Cerebellar cortex (tissue), 1 donor: ENCODE data around the gene RSBN1L.
A peak's percentile ranks its signal among the peaks of the same experiment; 100 is the strongest.

Experiments used
- DNase-seq: peaks from one replicate; pipeline ENCODE4 v3.0.0-alpha.2; 2015; ENCODE audit warnings: low spot score

Gene RSBN1L

DNA sequence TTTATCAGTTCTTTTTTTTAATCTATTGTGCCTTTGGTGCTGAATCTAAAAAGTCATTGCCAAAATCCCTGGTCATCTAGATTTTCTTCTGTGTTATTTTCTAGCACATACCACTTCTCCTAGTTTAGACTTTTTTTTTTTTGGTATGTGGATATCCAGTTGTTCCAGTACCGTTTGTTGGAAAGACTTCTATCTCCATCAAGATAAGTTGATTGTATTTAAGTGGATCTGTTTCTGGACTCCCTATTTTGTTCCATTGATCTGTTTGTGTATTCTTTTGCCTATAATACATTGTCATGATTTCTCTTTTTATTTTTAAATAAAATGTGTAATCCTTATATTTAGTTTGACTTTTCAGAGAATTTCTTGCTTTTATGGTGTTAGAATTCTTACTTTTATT lies 35.5 kb downstream of the RSBN1L start:
- no peak for DNase-seq

DNA sequence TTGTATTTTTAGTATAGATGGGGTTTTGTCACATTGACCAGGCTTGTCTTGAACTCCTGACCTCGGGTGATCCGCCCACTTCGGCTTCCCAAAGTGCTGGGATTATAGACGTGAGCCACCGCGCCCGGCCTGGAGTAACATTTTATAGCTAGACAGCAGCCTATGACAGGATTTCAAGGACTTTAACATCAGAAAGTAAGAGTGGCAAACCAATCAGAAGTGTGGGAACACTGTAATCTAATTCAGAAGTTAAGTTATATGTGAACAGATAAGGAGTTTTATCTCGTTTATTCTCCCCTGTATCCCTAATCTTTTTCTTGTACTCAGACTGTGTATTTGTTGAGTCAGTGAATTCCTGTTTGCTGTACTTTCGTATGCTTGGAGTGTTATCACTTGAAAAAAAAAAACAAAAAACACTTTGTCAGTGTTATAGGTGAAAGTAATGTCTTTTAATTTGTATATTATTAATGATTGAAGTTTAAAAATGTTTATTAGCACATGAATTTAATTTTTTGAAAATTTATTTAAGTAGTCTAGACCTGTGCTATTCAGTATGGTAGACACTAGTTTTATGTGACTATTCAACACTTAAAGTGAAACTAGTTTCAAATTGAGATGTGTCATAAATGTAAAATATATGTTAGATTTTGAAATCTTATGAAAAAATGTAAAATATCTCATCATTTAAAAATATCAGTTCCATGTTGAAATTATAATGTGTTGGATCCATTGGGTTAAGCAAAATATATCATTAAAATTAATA lies 38.6 kb downstream of the RSBN1L start:
- no peak for DNase-seq

DNA sequence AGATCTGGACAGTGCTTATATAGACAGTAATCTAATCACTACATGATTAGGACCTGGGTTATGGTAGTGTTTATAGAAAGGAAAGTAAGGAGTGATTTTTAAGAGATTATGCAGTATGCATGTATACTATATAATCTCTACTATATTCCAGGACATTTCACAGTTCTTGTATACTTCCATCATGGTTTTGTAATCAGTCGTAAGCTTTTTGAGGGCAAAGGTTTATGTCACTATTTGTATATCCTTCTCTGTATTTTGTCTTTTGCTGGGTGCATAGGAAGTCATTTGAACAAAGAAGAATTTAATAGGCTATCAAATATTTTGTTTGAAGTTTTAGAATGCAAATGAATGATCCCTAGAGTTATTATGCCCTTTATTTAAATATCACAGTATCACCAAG lies 39.2 kb downstream of the RSBN1L start:
- DNase-seq: no peak

DNA sequence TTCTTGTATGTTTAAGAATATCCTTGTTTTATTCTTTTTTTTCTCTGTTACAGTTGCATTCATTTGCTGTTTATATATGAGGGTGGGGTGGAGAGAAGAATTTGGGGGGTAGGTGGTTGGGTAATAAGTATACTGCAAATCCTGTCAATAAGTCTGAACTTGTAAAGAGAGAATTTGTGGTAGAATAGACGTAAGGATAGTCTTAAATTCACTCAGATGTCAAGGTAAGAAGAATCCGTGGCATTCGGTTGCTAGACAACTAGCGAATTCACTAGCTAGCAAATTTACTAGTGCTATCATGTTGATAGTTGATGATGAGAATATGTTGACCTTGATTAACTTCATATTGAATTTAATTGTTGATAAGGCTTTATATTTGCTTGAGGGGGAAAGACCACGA lies 40.7 kb downstream of the RSBN1L start:
- no peak for DNase-seq

DNA sequence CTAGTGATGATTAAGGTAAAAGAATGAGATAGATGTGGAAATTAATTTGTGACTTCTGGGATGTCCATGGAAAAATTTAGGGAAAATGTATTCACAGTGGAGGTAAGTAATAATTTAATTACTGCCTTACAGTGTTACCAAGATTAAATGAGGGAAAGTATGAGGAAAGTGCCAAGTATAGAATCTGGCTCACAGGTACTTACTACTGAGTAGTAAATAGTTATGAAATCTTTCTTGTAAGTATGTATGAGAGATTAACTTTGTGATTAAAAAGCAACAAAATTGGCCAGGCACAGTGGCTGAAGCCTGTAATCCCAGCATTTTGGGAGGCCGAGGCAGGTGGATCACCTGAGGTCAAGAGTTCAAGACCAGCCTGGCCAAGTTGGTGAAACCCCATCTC lies 42.1 kb downstream of the RSBN1L start:
- no peak for DNase-seq

DNA sequence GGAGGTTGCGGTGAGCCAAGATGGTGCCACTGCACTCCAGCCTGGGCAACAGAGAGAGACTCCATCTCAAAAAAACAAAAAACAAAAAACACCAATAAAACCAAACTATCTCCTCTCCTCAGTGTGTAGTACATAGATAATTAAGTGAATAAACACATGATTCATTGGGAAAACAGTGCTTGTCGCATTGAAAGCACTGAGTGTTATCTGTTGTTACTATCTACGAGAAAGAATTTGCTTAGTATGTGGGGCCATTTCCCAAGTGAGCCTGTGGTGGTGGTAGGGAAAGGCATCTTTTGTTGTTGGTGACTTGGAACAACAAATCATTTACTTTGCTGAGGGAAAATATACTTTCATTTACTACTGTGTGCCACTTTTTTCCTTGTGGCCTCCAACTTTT lies 42.6 kb downstream of the RSBN1L start:
- no peak for DNase-seq

DNA sequence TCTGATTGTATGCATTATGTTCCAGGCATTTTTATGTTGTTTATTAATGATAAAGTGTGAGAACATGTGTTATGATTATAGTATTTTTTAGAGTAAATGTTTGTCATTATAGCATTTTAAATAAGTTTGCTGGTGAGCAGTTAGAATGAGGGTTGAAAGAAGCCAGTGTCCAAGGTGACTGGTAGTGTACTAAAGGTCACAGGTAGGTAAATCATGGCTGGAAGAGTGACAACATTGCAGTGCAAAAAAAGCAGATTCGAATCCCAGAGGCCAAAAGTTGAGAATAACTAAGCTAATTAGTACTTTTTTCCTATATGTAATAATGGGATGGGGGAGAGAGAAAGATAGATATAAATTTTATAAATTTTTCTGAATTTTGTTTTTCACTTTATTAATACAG lies 44.0 kb downstream of the RSBN1L start:
- DNase-seq: no peak

DNA sequence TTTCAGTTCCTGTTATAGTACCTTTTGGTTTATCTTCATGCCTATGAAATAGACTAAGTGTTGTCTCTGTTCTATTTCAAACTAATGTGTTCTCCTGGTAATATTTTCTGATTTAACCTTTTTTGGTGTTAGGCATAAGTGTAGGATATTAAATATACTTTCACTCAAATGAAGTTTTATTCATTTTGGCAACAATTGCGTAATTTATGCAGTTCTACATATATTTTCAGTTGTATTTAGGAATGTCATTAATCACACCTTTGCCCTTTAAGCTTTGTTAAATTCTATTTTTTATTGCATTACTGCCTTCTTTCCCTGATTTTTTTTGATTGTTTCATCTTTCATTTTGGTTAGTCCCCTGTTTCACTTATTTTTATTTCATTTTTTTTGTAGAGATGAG lies 47.3 kb downstream of the RSBN1L start:
- no peak for DNase-seq

DNA sequence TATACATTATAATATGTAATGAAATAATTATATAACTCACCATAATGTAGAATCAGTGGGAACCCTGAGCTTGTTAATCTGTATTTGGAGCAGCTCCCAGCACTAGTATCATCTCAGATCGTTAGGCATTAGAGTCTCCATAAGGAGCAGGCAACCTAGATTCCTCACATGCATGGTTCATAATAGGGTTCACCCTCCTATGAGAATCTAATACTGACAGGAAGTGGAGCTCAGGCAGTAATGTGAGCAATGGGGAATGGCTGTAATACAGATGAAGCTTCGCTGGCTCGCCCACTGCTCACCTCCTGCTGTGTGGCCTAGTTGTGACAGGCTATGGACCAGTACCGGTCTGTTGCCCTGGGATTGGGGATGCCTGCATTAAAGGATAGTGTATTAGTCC lies 49.5 kb downstream of the RSBN1L start:
- peak; percentile 64 for DNase-seq

DNA sequence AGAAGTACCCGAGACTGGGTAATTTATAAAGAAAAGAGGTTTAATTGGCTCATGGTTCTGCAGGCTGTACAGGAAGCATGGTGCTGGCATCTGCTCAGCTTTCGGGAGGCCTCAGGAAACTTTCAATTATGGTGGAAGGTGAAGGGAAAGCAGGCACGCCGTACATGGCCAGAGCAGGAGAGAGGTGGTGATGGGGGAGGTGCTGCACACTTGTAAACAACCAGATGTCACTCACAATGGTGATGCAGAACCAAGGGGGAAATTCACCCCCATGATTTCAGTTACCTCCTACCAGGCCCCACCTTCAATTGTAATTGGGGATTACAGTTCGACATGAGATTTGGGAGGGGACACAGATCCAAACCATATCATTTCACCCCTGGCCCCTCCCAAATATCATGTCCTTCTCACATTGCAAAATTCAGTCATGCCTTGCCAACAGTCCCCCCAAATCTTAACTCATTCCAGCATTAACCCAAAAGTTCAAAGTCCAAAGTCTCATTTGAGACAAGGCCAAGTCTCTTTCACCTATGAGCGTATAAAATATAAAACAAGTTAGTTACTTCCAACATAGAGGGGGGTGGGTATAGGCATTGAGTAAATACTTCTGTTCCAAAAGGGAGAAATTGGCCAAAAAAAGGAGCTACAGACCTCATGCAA lies 50.0 kb downstream of the RSBN1L start:
- DNase-seq: no peak

DNA sequence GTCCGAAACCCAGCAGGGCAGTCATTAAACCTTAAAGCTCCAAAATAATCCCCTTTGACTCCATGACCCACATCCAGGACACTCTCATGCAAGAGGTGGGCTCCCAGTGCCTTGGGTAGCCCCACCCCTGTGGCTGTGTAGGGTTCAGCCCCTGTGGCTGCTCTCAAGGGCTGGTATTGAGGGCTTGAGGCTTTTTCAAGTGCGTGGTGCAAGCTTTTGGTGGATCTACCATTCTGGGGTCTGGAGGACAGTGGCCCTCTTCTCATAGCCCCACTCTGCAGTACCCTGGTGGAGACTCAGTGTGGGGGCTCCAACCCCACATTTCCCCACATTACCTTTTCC lies 50.5 kb downstream of the RSBN1L start:
- no peak for DNase-seq

DNA sequence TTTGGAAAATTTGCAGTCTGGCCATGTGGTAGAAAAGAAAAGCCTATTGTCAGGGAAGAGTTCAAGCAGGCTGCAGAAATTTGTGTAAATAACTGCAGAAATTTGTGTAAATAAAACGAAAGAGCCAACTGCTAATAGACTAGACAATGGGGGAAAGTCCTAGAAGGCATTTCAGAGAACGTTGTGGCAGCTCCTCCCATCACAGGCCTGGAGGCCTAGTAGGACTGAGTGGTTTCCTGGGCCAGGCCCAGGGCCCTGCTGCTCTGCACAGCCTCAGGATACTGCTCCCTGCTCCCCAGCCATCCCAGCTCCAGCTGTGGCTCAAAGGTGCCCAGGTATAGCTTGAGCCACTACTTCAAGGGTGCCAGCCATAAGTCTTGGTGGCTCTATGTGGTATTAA lies 50.9 kb downstream of the RSBN1L start:
- DNase-seq: no peak

DNA sequence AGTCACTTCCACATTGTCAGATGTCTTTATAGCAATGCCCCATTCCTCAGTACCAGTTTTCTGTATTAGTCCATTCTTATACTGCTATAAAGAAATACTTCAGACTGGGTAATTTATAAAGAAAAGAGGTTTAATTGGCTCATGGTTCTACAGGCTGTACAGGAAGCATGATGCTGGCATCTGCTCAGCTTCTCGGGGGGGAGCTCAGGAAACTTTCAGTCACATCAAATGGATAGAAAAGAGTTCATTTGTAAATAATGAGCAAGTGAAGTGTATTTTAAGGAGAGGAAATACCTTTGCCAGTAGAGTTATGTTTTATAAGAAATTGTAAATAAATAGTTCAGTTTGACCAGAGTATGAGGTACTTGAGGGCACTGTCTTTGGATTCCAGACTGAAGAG lies 51.5 kb downstream of the RSBN1L start:
- DNase-seq: no peak

DNA sequence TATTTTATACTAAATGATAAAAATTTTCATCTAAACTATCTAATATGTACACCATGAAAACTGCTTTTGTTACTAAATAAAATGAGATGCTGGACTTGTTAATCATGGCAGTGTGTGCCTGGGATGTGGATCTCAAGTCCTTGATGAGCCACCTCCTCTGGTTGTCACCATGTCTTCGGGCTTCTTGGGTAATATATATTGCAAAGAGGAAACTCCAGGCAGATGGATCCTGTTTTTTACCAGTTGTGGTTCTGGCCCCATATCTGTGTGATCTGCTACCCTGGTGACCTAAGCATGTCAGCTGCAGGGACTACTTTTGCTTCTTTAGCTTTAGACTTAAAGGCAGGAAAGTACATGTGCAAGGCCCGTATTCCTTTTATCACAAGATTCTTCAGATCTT lies 55.8 kb downstream of the RSBN1L start:
- DNase-seq: no peak

DNA sequence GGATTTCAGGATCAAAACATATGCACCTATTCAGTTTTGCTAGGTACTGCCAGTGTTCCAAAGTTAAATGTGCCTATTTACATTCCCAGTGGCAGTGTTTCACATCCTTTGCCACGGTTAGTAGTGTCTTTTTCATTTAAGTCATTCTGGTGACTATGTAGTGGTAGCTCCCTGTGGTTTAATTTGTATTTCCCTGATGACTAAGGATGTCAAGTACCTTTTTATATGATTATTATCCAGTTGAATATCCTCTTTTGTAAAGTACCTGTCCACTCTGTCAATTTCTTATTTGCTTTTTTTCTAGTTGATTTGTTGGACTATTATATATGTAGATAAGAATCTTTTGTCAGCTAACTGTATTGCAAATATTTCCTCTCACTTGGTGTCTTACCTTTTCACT lies 56.9 kb downstream of the RSBN1L start:
- DNase-seq: no peak

DNA sequence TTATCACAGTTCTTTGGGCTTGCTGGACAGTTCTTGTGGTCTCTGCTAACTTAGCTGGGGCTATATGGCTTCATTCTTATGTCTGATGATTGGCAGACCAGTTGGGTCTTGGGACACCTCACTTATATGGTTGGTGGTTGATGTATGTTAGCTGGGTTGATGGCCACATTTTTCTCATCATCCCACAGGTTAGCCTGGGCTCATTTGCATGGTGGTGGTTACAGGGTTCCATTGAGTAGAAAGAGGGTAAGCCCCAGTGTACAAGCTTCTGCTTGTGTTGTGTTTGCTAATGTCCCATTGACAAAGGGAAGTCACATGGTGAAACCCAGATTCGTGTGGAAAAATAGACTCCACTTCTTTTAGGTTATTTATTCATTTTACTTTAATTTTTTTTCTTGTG lies 61.3 kb downstream of the RSBN1L start:
- no peak for DNase-seq

DNA sequence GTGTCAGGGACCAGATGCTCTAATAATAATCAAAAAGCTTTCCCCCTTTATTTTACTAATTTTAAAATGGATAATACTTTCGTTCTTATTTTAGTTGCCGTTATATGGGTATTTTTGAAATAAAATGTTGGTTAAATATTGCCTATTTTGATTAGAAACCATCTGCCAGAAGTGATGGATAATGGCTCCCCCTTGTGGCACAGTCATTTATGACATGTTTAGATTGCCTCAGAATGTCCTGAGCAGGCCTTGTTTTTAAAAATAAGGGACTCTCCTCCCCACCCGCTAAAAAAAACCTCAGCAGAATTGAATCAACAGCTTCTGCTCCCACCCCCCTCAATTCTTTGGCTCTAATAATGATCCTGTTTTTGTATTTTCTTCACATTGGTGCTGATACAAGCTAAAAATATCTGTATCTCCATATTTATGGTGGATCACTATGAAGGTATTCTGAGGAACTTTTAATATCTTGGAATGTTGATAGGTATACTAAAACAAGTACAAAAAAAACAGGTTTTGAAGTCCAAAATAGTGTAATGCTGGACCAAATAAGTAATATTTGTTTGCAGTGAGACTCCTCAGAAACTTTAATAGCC lies 63.1 kb downstream of the RSBN1L start:
- DNase-seq: peak; percentile 86

DNA sequence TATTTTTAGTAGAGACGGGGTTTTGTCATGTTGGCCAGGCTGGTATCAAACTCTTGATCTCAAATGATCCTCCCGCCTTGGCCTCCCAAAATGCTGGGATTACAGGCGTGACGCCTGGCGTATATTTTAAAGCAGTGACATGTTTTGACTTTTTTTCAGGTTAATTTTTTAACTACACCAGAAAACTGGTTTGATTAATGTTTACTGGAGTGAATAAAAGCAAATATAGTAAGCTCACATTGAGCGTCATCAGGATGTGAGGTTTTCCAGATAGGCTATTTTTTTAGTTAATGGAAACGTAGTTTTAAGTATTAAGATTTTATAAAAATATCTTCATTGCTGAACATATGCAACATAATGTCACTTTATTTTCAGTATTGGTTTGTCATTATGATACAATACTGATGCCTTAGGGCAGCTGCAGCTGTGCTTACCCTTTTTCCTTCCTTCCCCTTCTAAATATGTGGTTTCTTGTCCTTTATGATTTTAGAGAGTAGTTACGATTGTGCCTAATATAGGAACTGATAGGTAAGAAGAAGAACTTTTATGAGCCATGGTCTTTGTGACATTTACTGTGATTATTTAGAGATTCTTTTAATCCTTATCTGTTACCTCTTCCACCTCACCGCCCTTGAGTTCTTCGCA lies 64.7 kb downstream of the RSBN1L start:
- DNase-seq: no peak

DNA sequence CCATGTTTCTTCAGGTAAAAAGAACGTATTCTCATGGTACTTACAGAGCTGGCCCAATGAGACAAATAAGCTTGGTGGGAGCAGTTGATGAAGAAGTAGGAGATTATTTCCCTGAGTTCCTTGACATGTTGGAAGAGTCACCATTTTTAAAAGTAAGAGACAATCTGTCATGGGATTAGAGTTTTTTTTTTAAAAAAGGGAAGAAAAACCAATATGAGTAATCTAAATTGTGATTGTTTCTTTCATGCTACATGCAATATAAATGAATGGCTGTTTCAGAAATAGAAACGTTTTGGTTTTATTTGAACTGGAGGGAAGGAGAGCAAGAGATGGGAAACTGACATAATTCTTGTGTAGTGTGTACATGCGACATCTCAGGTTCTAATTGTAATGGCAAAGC lies 69.2 kb downstream of the RSBN1L start:
- DNase-seq: no peak

DNA sequence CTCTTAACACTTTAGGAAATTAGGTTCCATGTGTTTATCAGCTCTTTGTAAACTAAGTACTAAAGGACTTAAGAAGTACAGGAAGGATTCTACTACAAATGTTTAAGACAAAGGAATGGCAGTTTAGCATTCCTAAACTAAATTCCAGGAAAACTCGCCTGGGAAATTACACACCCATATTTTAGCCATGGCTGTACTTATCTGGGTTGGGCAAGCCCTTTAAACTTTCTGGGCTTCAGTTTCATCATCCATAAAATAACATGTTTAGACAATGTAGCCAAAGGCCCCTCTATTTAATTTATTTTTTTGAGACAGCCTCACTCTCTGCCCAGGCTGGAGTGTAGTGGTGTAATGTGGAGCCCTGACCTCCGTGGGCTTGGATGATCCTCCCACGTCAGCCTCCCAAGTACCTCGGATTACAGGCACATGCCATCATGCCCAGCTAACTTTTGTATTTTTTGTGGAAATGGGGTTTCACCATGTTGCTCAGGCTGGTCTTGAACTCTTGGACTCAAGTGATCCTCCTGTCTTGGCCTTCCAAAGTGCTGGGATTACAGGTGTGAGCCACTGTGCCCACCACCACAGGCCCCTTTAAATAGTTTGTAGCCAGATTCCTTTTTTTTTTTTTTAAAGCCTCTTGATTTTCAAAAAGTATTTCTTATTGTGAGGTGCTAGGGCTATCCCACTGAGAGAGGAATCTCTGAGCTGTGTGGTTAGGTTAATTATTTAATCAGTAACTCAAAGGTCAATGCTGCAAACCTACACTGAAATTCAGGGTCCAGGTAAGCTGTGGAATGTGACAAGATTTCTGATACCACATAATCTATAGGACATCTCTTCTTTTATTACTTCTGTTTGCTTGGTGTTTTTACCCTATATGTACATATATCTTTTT lies 69.9 kb downstream of the RSBN1L start:
- no peak for DNase-seq

DNA sequence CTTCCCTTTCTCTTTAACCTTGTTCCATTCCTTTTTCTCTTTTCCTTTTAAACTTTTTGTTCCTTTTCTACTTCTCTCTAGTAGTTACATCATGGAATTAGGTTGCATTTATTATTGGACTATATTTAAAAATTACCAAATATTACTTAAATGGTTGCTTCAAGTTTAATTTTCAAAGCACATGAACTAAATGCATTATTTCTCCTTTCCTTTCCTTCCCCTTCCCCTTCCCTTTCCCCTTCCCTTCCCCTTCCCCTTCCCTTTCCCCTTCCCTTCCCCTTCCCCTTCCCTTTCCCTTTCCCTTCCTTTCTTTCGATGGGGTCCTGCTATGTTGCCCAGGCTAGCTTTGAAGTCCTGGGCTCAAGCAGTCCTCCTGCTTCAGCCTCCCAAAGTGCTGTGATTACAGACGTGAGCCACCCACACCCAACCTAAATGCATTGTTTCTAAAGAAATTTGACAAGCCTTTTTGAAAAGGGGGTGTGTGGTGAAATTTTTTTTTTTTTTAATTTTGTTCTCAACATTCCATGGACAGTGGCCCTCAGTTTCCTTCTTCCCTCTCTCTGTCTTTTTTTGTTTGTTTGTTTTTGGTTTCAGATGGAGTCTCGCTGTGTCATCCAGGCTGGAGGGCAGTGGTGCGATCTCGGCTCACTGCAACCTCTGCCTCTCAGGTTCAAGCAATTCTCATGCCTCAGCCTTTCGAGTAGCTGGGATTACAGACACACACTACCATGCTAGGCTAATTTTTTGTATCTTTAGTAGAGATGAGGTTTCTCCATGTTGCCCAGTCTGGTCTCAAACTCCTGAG lies 70.7 kb downstream of the RSBN1L start:
- no peak for DNase-seq
